Measurements from ENCODE around the gene KLF6. TPM values are rescaled to one million over a fixed set of nuclear protein-coding genes. Genes with fewer than 3 reads are reported as not detected.
A peak's percentile ranks its signal among the peaks of the same experiment; 100 is the strongest.

KLF6 gene
- total and polyA plus RNA-seq, 9 of the 15 experiments (the other 6 are each of a cell fraction or from before 2014, with no cell fraction given) = 3.2 to 23.9 (median 8.0) TPM

- TF ChIP-seq FOXO4 (CRISPR knock-in tag; IDR thresholded peaks at IDR 0.05) = no peak
- TF ChIP-seq ZEB2 (IDR thresholded peaks at IDR 0.05) = peak; percentile 92
- TF ChIP-seq CEBPB (tag; IDR thresholded peaks at IDR 0.05) = no peak
- no peak for TF ChIP-seq NFIX (CRISPR knock-in tag; IDR thresholded peaks at IDR 0.05; ENCODE audit: low read depth)
- no peak for TF ChIP-seq ZBTB17 (CRISPR knock-in tag; IDR thresholded peaks at IDR 0.05)
- TF ChIP-seq NFATC3 (IDR thresholded peaks at IDR 0.05) = no peak
- TF ChIP-seq FOXA3 (CRISPR knock-in tag; conservative IDR thresholded peaks at IDR 0.05 in 1 of 2, IDR thresholded peaks at IDR 0.05 in 1 of 2) = no peak
- TF ChIP-seq, protein P1, sequence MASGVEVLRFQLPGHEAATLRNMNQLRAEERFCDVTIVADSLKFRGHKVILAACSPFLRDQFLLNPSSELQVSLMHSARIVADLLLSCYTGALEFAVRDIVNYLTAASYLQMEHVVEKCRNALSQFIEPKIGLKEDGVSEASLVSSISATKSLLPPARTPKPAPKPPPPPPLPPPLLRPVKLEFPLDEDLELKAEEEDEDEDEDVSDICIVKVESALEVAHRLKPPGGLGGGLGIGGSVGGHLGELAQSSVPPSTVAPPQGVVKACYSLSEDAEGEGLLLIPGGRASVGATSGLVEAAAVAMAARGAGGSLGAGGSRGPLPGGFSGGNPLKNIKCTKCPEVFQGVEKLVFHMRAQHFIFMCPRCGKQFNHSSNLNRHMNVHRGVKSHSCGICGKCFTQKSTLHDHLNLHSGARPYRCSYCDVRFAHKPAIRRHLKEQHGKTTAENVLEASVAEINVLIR (CRISPR knock-in tag; IDR thresholded peaks at IDR 0.05) = no peak
- no peak for TF ChIP-seq NEUROD1 (IDR thresholded peaks at IDR 0.05; ENCODE audit: borderline replicate concordance, low read depth, low read length, partially characterized antibody)
- no peak for TF ChIP-seq MBD1 (CRISPR knock-in tag; IDR thresholded peaks at IDR 0.05)
- TF ChIP-seq PKNOX1 (IDR thresholded peaks at IDR 0.05) = no peak
- TF ChIP-seq RCOR1 (IDR thresholded peaks at IDR 0.05; ENCODE audit: borderline replicate concordance in 1 of 2, low read depth in 2 of 2, low read length in 2 of 2) = no peak
- TF ChIP-seq DLX4 (CRISPR knock-in tag; IDR thresholded peaks at IDR 0.05) = no peak
- peak; percentile 77; the same call in 1 of the 2 replicates for TF ChIP-seq DMBX1 (CRISPR knock-in tag; IDR thresholded peaks at IDR 0.05; ENCODE audit: borderline replicate concordance)
- no peak for TF ChIP-seq SPI1 (IDR thresholded peaks at IDR 0.05; ENCODE audit: borderline replicate concordance, low read depth, low read length)
- TF ChIP-seq, protein P2, sequence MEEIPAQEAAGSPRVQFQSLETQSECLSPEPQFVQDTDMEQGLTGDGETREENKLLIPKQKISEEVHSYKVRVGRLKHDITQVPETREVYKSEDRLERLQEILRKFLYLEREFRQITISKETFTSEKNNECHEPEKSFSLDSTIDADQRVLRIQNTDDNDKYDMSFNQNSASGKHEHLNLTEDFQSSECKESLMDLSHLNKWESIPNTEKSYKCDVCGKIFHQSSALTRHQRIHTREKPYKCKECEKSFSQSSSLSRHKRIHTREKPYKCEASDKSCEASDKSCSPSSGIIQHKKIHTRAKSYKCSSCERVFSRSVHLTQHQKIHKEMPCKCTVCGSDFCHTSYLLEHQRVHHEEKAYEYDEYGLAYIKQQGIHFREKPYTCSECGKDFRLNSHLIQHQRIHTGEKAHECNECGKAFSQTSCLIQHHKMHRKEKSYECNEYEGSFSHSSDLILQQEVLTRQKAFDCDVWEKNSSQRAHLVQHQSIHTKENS (CRISPR knock-in tag; IDR thresholded peaks at IDR 0.05) = no peak
- TF ChIP-seq ZNF589 (CRISPR knock-in tag; IDR thresholded peaks at IDR 0.05; ENCODE audit: low read depth) = peak; percentile 51; the same call in 1 of the 2 replicates
- no peak for TF ChIP-seq RB1 (IDR thresholded peaks at IDR 0.05; ENCODE audit: low read depth)
- no peak for TF ChIP-seq ZNF696 (CRISPR knock-in tag; conservative IDR thresholded peaks at IDR 0.05)
- no peak for TF ChIP-seq ZNF282 (CRISPR knock-in tag; IDR thresholded peaks at IDR 0.05)
- TF ChIP-seq SP1 (CRISPR knock-in tag; IDR thresholded peaks at IDR 0.05) = no peak
Observed at GRCh38 chr10:3805791-3806461, 20.9 kb upstream of the KLF6 start (continued).

All from K562 (cell line).